Vagina (tissue), 2 donors: Measurements from ENCODE around the gene FOXN1. TPM values are rescaled to one million over a fixed set of nuclear protein-coding genes. Genes with fewer than 3 reads are reported as not detected.

Experiments
- DNase-seq, 2 donors: peaks; one replicate each; pipeline ENCODE4 v3.0.0-alpha.2; 2017; ENCODE audit errors: extremely low spot score in 2 of 2
- H3K27ac ChIP-seq: fragments of 200-600 bp; sonication (generic); one replicate; pipeline ENCODE4 v1.5.1; 2019
- H3K27me3 ChIP-seq: fragments of 200-600 bp; sonication (generic); one replicate; pipeline ENCODE4 v1.5.1; 2019
- H3K36me3 ChIP-seq, 2 donors: fragments of 200-600 bp; sonication (generic); one replicate each; pipeline ENCODE4 v1.5.1; 2017 to 2019
- H3K4me1 ChIP-seq: fragments of 200-600 bp; sonication (generic); one replicate; pipeline ENCODE4 v1.5.1; 2019
- H3K4me3 ChIP-seq, 2 donors: fragments of 200-600 bp; sonication (generic); 1 replicate in 1 of 2; 2 replicates in 1 of 2; pipeline ENCODE4 v1.5.1; 2016 to 2019
- H3K9me3 ChIP-seq: fragments of 200-600 bp; sonication (generic); one replicate; pipeline ENCODE4 v1.5.1; 2019
- POLR2A ChIP-seq, 2 donors: fragments of 450-650 bp; IDR thresholded peaks; one replicate each; pipeline ENCODE4 v1.6.1; 2017; ENCODE audit warnings: antibody characterized with exemption in 2 of 2, mild to moderate bottlenecking in 2 of 2, moderate library complexity in 2 of 2
- POLR2AphosphoS5 ChIP-seq, 2 donors: sonication (generic); formaldehyde crosslinking; IDR thresholded peaks; one replicate each; pipeline ENCODE4 v1.9.0; 2017; ENCODE audit warnings: antibody characterized with exemption in 2 of 2, mild to moderate bottlenecking in 2 of 2, low read depth in 1 of 2; ENCODE audit not compliant: insufficient read depth in 1 of 2
- intact Hi-C: fragments of 100-400 bp; cut with DNase I; formaldehyde crosslinking; loops from one replicate; pipeline ENCODE4 v1.15.1; 2023
- total RNA-seq: library from RNA; depleted of rRNA; stranded (reverse); fragments of >200 nt; gene quantifications from one replicate; pipeline ENCODE4 v1.2.3, GENCODE V29; 2016
- TF ChIP-seq, protein P1 (sequence below), 3 experiments: fragments of 450-650 bp in 2 of 3; fragments of 200-600 bp in 1 of 3; sonication (generic) in 1 of 3; IDR thresholded peaks; one replicate each; pipeline ENCODE4 v1.5.1; 2017 to 2019; ENCODE audit warnings: antibody characterized with exemption in 3 of 3, mild to moderate bottlenecking in 2 of 3, moderate library complexity in 2 of 3

FOXN1 gene
- total RNA-seq, 1 donor from 2014 or later, result 3.4 TPM

DNA sequence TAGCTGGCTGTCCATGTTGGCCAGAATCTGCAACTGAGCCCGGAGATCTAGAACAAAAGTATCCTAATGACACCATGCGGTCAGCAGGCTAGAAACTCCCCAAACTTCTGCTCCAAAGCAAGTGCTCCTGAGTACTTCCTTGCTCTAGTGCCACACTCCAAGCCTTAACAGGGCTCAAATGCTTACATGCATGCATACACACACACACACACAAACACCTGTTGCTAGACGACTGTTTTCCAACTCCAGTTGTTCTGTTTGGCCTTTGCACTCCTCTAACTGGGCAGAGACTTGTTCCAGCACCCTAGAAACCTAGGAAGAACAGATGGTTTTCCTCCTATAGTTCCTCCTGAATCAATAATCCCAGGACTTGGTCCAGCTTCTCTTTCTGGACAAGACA lies 78.3 kb downstream of the FOXN1 start:
- DNase-seq, result no peak
- intact Hi-C loops, result no loop called here
- Histone ChIP-seq H3K27me3 (no peaks in the 10 kb centered on the region), H3K4me1 (no peaks in the 10 kb centered on the region), H3K9me3 (no peaks in the 10 kb centered on the region), H3K4me3 (no peak overlapping the region), H3K27ac (no peak overlapping the region), H3K36me3 (peaks cover 0 to 12% of the 10 kb centered on the region in 2 donors)
- TF ChIP-seq POLR2AphosphoS5 (IDR thresholded peaks at IDR 0.05; ENCODE audit: insufficient read depth in 1 of 2, low read depth in 1 of 2) (no peak), POLR2A (IDR thresholded peaks at IDR 0.05) (no peak)
- TF ChIP-seq, protein P1, sequence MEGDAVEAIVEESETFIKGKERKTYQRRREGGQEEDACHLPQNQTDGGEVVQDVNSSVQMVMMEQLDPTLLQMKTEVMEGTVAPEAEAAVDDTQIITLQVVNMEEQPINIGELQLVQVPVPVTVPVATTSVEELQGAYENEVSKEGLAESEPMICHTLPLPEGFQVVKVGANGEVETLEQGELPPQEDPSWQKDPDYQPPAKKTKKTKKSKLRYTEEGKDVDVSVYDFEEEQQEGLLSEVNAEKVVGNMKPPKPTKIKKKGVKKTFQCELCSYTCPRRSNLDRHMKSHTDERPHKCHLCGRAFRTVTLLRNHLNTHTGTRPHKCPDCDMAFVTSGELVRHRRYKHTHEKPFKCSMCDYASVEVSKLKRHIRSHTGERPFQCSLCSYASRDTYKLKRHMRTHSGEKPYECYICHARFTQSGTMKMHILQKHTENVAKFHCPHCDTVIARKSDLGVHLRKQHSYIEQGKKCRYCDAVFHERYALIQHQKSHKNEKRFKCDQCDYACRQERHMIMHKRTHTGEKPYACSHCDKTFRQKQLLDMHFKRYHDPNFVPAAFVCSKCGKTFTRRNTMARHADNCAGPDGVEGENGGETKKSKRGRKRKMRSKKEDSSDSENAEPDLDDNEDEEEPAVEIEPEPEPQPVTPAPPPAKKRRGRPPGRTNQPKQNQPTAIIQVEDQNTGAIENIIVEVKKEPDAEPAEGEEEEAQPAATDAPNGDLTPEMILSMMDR (IDR thresholded peaks at IDR 0.05), result no peak

DNA sequence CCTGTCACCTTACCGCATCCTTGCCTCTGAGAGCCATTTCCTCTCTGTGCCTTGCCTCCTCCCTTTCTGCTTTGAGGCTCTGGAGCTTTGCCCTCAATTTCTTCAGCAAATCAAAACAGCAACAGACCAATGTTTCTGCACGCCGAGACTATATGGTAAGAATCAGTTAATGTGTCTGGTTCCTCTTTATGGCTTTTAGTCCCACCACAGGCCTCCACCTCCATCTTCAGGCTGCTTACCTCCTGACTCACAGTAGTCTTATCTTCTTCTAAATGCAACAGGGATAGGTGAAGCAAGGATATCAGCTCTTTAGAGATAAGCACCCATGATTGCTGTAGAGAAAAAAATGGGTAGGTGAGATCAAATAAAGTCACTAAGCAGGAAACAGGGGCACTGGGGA lies 79.7 kb downstream of the FOXN1 start:
- TF ChIP-seq, protein P1 (IDR thresholded peaks at IDR 0.05), result no peak
- no peak for TF ChIP-seq POLR2A (IDR thresholded peaks at IDR 0.05)
- no peak for TF ChIP-seq POLR2AphosphoS5 (IDR thresholded peaks at IDR 0.05; ENCODE audit: insufficient read depth in 1 of 2, low read depth in 1 of 2)
- no peaks in the 10 kb centered on the region for H3K4me1 ChIP-seq
- no peaks in the 10 kb centered on the region for H3K9me3 ChIP-seq
- H3K4me3 ChIP-seq, result no peak overlapping the region
- intact Hi-C loops, result no loop called here
- no peak overlapping the region for H3K27ac ChIP-seq
- no peak for DNase-seq
- H3K27me3 ChIP-seq, result no peaks in the 10 kb centered on the region
- H3K36me3 ChIP-seq, result peaks cover 0 to 12% of the 10 kb centered on the region in 2 donors

Other genes with a start within 250 kb of the FOXN1 start
- gene TMEM97, start 187.1 kb upstream of the FOXN1 start, total RNA-seq, result 2.5 TPM
- 42.5 TPM for gene IFT20, start 170.9 kb upstream of the FOXN1 start, total RNA-seq
- gene TNFAIP1, start 170.6 kb upstream of the FOXN1 start, total RNA-seq, result 27.3 TPM
- gene POLDIP2, start 148.8 kb upstream of the FOXN1 start, total RNA-seq, result 45.9 TPM
- gene SEBOX, start 141.1 kb upstream of the FOXN1 start, total RNA-seq, result not detected
- gene VTN, start 136.0 kb upstream of the FOXN1 start, total RNA-seq, result 2.7 TPM
- 10.1 TPM for gene SARM1, start 134.7 kb upstream of the FOXN1 start, total RNA-seq
- 13.8 TPM for gene SLC46A1, start 100.1 kb upstream of the FOXN1 start, total RNA-seq
- gene SLC13A2, start 32.7 kb upstream of the FOXN1 start, total RNA-seq, result not detected
- gene UNC119, start 46.3 kb downstream of the FOXN1 start, total RNA-seq, result 38.1 TPM
- gene PIGS, start 65.2 kb downstream of the FOXN1 start, total RNA-seq, result 22.8 TPM
- gene ALDOC, start 70.5 kb downstream of the FOXN1 start, total RNA-seq, result 20.1 TPM
- 8.3 TPM for gene SPAG5, start 92.7 kb downstream of the FOXN1 start, total RNA-seq
- 21.6 TPM for gene RSKR, start 107.8 kb downstream of the FOXN1 start, total RNA-seq
- gene BLTP2, start 138.8 kb downstream of the FOXN1 start, total RNA-seq, result 65.6 TPM
- gene SDF2, start 155.6 kb downstream of the FOXN1 start, total RNA-seq, result 33.1 TPM
- gene SUPT6H, start 155.9 kb downstream of the FOXN1 start, total RNA-seq, result 89.6 TPM
- 1.5 TPM for gene PROCA1, start 205.5 kb downstream of the FOXN1 start, total RNA-seq
- gene RAB34, start 211.5 kb downstream of the FOXN1 start, total RNA-seq, result 195 TPM
- gene RPL23A, start 213.6 kb downstream of the FOXN1 start, total RNA-seq, result 600 TPM
- gene TLCD1, start 219.9 kb downstream of the FOXN1 start, total RNA-seq, result 2.9 TPM
- 0.98 TPM for gene NEK8, start 222.4 kb downstream of the FOXN1 start, total RNA-seq
- gene TRAF4, start 237.7 kb downstream of the FOXN1 start, total RNA-seq, result 26.5 TPM